Upper lobe of left lung (tissue), 6 donors: ENCODE data around the gene CAPRIN1. TPM values are rescaled to one million over a fixed set of nuclear protein-coding genes. Genes with fewer than 3 reads are reported as not detected.

Experiments used
- ATAC-seq, 2 donors: fragments of 200-7000 bp; cut with Tn5 transposase; one replicate each; pipeline ENCODE4 v1.9.1; 2022; ENCODE audit warnings: mild to moderate bottlenecking in 2 of 2, moderate library complexity in 2 of 2; ENCODE audit not compliant: low FRiP score in 2 of 2
- DNase-seq, 2 donors: peaks; one replicate each; pipeline ENCODE4 v3.0.0-alpha.2; 2019 to 2020
- H3K27ac ChIP-seq, 4 donors: fragments of 200-600 bp; sonication (generic); one replicate each; pipeline ENCODE4 v1.5.1; 2016 to 2019
- H3K27me3 ChIP-seq, 4 donors: fragments of 200-600 bp; sonication (generic); one replicate each; pipeline ENCODE4 v1.5.1; 2017 to 2019
- H3K36me3 ChIP-seq, 4 donors: fragments of 200-600 bp; sonication (generic); one replicate each; pipeline ENCODE4 v1.5.1; 2016 to 2019
- H3K4me1 ChIP-seq, 4 donors: fragments of 200-600 bp; sonication (generic); one replicate each; pipeline ENCODE4 v1.5.1; 2018 to 2019
- H3K4me3 ChIP-seq, 4 donors: fragments of 200-600 bp; sonication (generic); one replicate each; pipeline ENCODE4 v1.5.1; 2017 to 2019; ENCODE audit warnings: mild to moderate bottlenecking in 2 of 4, moderate library complexity in 1 of 4
- H3K9me3 ChIP-seq, 4 donors: fragments of 200-600 bp; sonication (generic); one replicate each; pipeline ENCODE4 v1.5.1; 2018 to 2019
- CTCF ChIP-seq, 6 experiments: fragments of 450-650 bp in 4 of 6; fragments of 200-600 bp in 2 of 6; sonication (generic) in 2 of 6; IDR thresholded peaks; one replicate each; pipeline ENCODE4 v1.5.1; 2016 to 2019; ENCODE audit warnings: antibody characterized with exemption in 6 of 6
- EP300 ChIP-seq, 4 donors: sonication (generic); formaldehyde crosslinking; IDR thresholded peaks; one replicate each; pipeline ENCODE4 v1.5.1; 2017; ENCODE audit warnings: antibody characterized with exemption in 4 of 4, control low read depth in 2 of 4
- POLR2A ChIP-seq, 4 donors: fragments of 450-650 bp; IDR thresholded peaks; one replicate each; pipeline ENCODE4 v1.5.1; 2016 to 2017; ENCODE audit warnings: antibody characterized with exemption in 4 of 4, mild to moderate bottlenecking in 2 of 4
- POLR2AphosphoS5 ChIP-seq, 2 donors: sonication (generic); formaldehyde crosslinking; IDR thresholded peaks; one replicate each; pipeline ENCODE4 v1.5.1; 2017; ENCODE audit warnings: antibody characterized with exemption in 2 of 2
- WGBS, 2 donors: methylation state at CpG; one replicate each; pipeline ENCODE4 v1.1.5; 2017 to 2018; 5-methylcytosine and 5-hydroxymethylcytosine counted together
- total RNA-seq, 6 donors: library from RNA; depleted of rRNA in 4 of 6; stranded (reverse); fragments of >200 nt in 4 of 6; gene quantifications; one replicate each; pipeline versions ENCODE4 v1.1.0 to v1.2.1, GENCODE V29; 2016 to 2021
- donor health status: DM: no; HTN: no; CAD: no; lungs with moderate emphysema.
- donor health status: DM: no; HTN: yes; CAD: no; lungs with severe emphysema.

CAPRIN1 gene
- total RNA-seq, 6 donors from 2014 or later: 144 to 265 (median 153) TPM

GRCh38 chr11:34146411-34146810 lies 94.9 kb downstream of the CAPRIN1 start:
- Histone ChIP-seq H3K9me3 (no peaks in the 10 kb centered on the region), H3K4me3 (no peak overlapping the region), H3K4me1 (no peaks in the 10 kb centered on the region), H3K27me3 (no peaks in the 10 kb centered on the region), H3K36me3 (peaks cover 33 to 97% (median 75%) of the 10 kb centered on the region in 4 donors), H3K27ac (no peak overlapping the region)
- TF ChIP-seq POLR2A (IDR thresholded peaks at IDR 0.05): no peak
- TF ChIP-seq POLR2AphosphoS5 (IDR thresholded peaks at IDR 0.05): no peak
- no peak for TF ChIP-seq CTCF (IDR thresholded peaks at IDR 0.05)
- TF ChIP-seq EP300 (IDR thresholded peaks at IDR 0.05): no peak
- 94 to 96% methylated on average over 12 of the region's 12 CpGs for WGBS, 2 donors
- DNase-seq: no peak
- no peak for ATAC-seq

GRCh38 chr11:34146866-34147265 lies 95.3 kb downstream of the CAPRIN1 start:
- Histone ChIP-seq H3K9me3 (no peaks in the 10 kb centered on the region), H3K4me3 (no peak overlapping the region), H3K4me1 (no peaks in the 10 kb centered on the region), H3K36me3 (peaks cover 33 to 97% (median 72%) of the 10 kb centered on the region in 4 donors), H3K27ac (no peak overlapping the region), H3K27me3 (no peaks in the 10 kb centered on the region)
- no peak for DNase-seq
- TF ChIP-seq EP300 (IDR thresholded peaks at IDR 0.05) (no peak), CTCF (IDR thresholded peaks at IDR 0.05) (no peak), POLR2AphosphoS5 (IDR thresholded peaks at IDR 0.05) (no peak), POLR2A (IDR thresholded peaks at IDR 0.05) (no peak)
- WGBS, 2 donors: 79 to 90% methylated on average over 5 of the region's 5 CpGs
- no peak for ATAC-seq

- Histone ChIP-seq H3K9me3 (no peaks in the 10 kb centered on the region), H3K27ac (no peak overlapping the region), H3K36me3 (peaks cover 33 to 96% (median 69%) of the 10 kb centered on the region in 4 donors), H3K27me3 (no peaks in the 10 kb centered on the region), H3K4me3 (no peak overlapping the region), H3K4me1 (no peaks in the 10 kb centered on the region)
- DNase-seq (no peak), ATAC-seq (no peak)
- 86 to 92% methylated on average over 7 to 8 of the region's 8 CpGs for WGBS, 2 donors
- TF ChIP-seq POLR2AphosphoS5 (IDR thresholded peaks at IDR 0.05): no peak
- no peak for TF ChIP-seq EP300 (IDR thresholded peaks at IDR 0.05)
- no peak for TF ChIP-seq POLR2A (IDR thresholded peaks at IDR 0.05)
- no peak for TF ChIP-seq CTCF (IDR thresholded peaks at IDR 0.05)
Measured at GRCh38 chr11:34147581-34147980, 96.0 kb downstream of the CAPRIN1 start.

GRCh38 chr11:34148504-34149165 lies 97.1 kb downstream of the CAPRIN1 start:
- TF ChIP-seq CTCF (IDR thresholded peaks at IDR 0.05): no peak
- TF ChIP-seq POLR2A (IDR thresholded peaks at IDR 0.05): no peak
- TF ChIP-seq POLR2AphosphoS5 (IDR thresholded peaks at IDR 0.05): no peak
- TF ChIP-seq EP300 (IDR thresholded peaks at IDR 0.05): no peak
- DNase-seq (no peak), ATAC-seq (no peak)
- Histone ChIP-seq H3K9me3 (no peaks in the 10 kb centered on the region), H3K36me3 (peaks cover 24 to 85% (median 60%) of the 10 kb centered on the region in 4 donors), H3K4me1 (peaks cover 0 to 1% (median 0%) of the 10 kb centered on the region in 4 donors), H3K27ac (peak overlapping the region in 1 of 4 donors; percentile 23), H3K4me3 (no peak overlapping the region), H3K27me3 (no peaks in the 10 kb centered on the region)
- 83 to 87% methylated on average over 14 to 16 of the region's 16 CpGs for WGBS, 2 donors

- peaks cover 23 to 79% (median 53%) of the 10 kb centered on the region in 4 donors for H3K36me3 ChIP-seq
- H3K4me3 ChIP-seq: no peak overlapping the region
- no peak for ATAC-seq
- no peak for DNase-seq
- no peak for TF ChIP-seq CTCF (IDR thresholded peaks at IDR 0.05)
- TF ChIP-seq POLR2A (IDR thresholded peaks at IDR 0.05): no peak
- no peak for TF ChIP-seq POLR2AphosphoS5 (IDR thresholded peaks at IDR 0.05)
- no peak for TF ChIP-seq EP300 (IDR thresholded peaks at IDR 0.05)
- H3K9me3 ChIP-seq: no peaks in the 10 kb centered on the region
- H3K27me3 ChIP-seq: no peaks in the 10 kb centered on the region
- peaks cover 0 to 8% (median under 1%) of the 10 kb centered on the region in 4 donors for H3K4me1 ChIP-seq
- H3K27ac ChIP-seq: peak overlapping the region in 1 of 4 donors; percentile 23
- 92 to 93% methylated on average over 7 of the region's 7 CpGs for WGBS, 2 donors
Measured at GRCh38 chr11:34149274-34149673, 97.7 kb downstream of the CAPRIN1 start.
